ENCODE measurements around the gene KCNMB3.

DNA sequence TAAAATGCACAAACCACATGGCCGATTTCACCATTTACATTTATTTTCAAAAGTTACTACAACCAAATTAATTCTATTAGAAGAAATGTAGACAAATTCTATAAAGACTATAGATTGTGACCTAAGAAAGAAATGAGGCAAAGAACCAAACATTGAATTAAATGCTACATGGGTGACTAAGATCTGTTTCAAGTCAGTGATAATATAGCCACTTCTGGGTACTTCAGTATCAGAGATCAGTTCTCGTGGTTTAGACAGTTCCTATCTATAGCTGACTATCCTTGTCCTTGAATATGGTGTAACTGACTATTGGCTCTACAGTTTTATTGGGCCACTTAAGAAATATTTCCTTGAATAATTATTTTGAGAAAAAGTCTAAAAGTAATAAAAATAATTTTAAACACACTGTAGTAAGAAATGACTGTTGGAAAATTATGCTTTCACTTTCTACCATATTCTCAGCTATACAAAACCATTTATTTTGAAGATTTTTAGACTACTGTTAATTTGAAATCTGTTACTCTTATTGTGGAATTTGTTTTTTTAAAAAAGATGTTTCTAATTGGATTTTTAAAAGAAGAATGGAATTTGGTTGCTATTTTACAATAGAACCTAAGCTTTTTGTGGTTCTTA, 14.1 kb downstream of the KCNMB3 start:
- TF ChIP-seq, protein P1, sequence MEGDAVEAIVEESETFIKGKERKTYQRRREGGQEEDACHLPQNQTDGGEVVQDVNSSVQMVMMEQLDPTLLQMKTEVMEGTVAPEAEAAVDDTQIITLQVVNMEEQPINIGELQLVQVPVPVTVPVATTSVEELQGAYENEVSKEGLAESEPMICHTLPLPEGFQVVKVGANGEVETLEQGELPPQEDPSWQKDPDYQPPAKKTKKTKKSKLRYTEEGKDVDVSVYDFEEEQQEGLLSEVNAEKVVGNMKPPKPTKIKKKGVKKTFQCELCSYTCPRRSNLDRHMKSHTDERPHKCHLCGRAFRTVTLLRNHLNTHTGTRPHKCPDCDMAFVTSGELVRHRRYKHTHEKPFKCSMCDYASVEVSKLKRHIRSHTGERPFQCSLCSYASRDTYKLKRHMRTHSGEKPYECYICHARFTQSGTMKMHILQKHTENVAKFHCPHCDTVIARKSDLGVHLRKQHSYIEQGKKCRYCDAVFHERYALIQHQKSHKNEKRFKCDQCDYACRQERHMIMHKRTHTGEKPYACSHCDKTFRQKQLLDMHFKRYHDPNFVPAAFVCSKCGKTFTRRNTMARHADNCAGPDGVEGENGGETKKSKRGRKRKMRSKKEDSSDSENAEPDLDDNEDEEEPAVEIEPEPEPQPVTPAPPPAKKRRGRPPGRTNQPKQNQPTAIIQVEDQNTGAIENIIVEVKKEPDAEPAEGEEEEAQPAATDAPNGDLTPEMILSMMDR (conservative IDR thresholded peaks at IDR 0.05; ENCODE audit: low read length): no peak
- no peak for TF ChIP-seq EZH2phosphoT487 (IDR thresholded peaks at IDR 0.05; ENCODE audit: borderline replicate concordance, low read depth, low read length)
